GM18499 (cell line): ENCODE data around the gene OR8D4.
"Not testable (repeated sequence)": the region's sequence is repeated elsewhere in the genome, so short reads cannot be mapped to it uniquely, and the experiment has no call there.

Experiments
- ATAC-seq: cut with Tn5 transposase; IDR thresholded peaks from one replicate; pipeline ENCODE4 v1.9.1; 2021; ENCODE audit warnings: moderate number of reproducible peaks; ENCODE audit not compliant: insufficient read depth, unreplicated experiment

Gene OR8D4

GRCh38 chr11:123901867-123902266 is at the start of gene OR8D4:
Gene OR8D4, plus strand, starts transcription at chr11:123902167. Its CDS starts 4,265 bp downstream, at chr11:123906432.
- ATAC-seq = no peak

GRCh38 chr11:123852321-123852720 is 49.6 kb upstream of the OR8D4 start:
- ATAC-seq = no peak

GRCh38 chr11:123853038-123853437 is 48.9 kb upstream of the OR8D4 start:
- no peak for ATAC-seq

GRCh38 chr11:123856444-123856843 is 45.5 kb upstream of the OR8D4 start:
- ATAC-seq = no peak

GRCh38 chr11:123859731-123860130 is 42.2 kb upstream of the OR8D4 start:
- ATAC-seq = no peak

GRCh38 chr11:123865293-123865692 is 36.7 kb upstream of the OR8D4 start:
- not testable (repeated sequence) for ATAC-seq

GRCh38 chr11:123867795-123868194 is 34.2 kb upstream of the OR8D4 start:
- ATAC-seq = not testable (repeated sequence)

- ATAC-seq = no peak
Measured at GRCh38 chr11:123880912-123881311, 21.1 kb upstream of the OR8D4 start.

GRCh38 chr11:123885570-123885969 is 16.4 kb upstream of the OR8D4 start, which contains the start of gene TMEM225:
Gene TMEM225, minus strand, starts transcription at chr11:123885670. Its CDS starts 245 bp downstream, at chr11:123885425.
- no peak for ATAC-seq

GRCh38 chr11:123892031-123892430 is 9.9 kb upstream of the OR8D4 start:
- no peak for ATAC-seq

GRCh38 chr11:123899792-123900191 is 2.2 kb upstream of the OR8D4 start:
- ATAC-seq = no peak

GRCh38 chr11:123903932-123904331 is 2.0 kb downstream of the OR8D4 start:
- ATAC-seq = peak; percentile 87

- ATAC-seq = no peak
Measured at GRCh38 chr11:123904932-123905331, 3.0 kb downstream of the OR8D4 start.

- no peak for ATAC-seq
Measured at GRCh38 chr11:123905826-123906225, 3.9 kb downstream of the OR8D4 start.

- no peak for ATAC-seq
Measured at GRCh38 chr11:123920943-123921342, 19.0 kb downstream of the OR8D4 start.

- peak; percentile 74 for ATAC-seq
Measured at GRCh38 chr11:123924027-123924426, 22.1 kb downstream of the OR8D4 start.

- ATAC-seq = no peak
Measured at GRCh38 chr11:123939317-123939716, 37.4 kb downstream of the OR8D4 start, which contains the start of gene OR4D5. Gene OR4D5, plus strand, starts transcription at chr11:123939617. Its CDS starts 0 bp downstream, at chr11:123939617.

- ATAC-seq = no peak
Measured at GRCh38 chr11:123942413-123942812, 40.4 kb downstream of the OR8D4 start.

- no peak for ATAC-seq
Measured at GRCh38 chr11:123943738-123944137, 41.8 kb downstream of the OR8D4 start, which contains the start of gene OR6T1. Gene OR6T1, minus strand, starts transcription at chr11:123943838. Its CDS starts 0 bp downstream, at chr11:123943838.

GRCh38 chr11:123945132-123945531 is 43.2 kb downstream of the OR8D4 start:
- ATAC-seq = no peak

- ATAC-seq = no peak
Measured at GRCh38 chr11:123956752-123957151, 54.8 kb downstream of the OR8D4 start.
